Effector CD4-positive, alpha-beta T cell (primary cell): ENCODE data around the gene SFXN3.

Source experiments
- DNase-seq: peaks from one replicate; pipeline ENCODE4 v3.0.0-alpha.2; 2020

Gene SFXN3

GRCh38 chr10:101036726-101037125, 5.7 kb downstream of the SFXN3 start:
- DNase-seq, result no peak

- no peak for DNase-seq
Measured at GRCh38 chr10:101038484-101038883, 7.5 kb downstream of the SFXN3 start.

GRCh38 chr10:101040061-101040460, 9.0 kb downstream of the SFXN3 start:
- no peak for DNase-seq

- no peak for DNase-seq
Measured at GRCh38 chr10:101040851-101041250, 9.8 kb downstream of the SFXN3 start.

GRCh38 chr10:101041252-101041761, 10.3 kb downstream of the SFXN3 start:
- peak; percentile 65 for DNase-seq

- no peak for DNase-seq
Measured at GRCh38 chr10:101042118-101042517, 11.1 kb downstream of the SFXN3 start.

GRCh38 chr10:101042667-101043362, 11.8 kb downstream of the SFXN3 start:
- DNase-seq, result peak; percentile 64

- no peak for DNase-seq
Measured at GRCh38 chr10:101043363-101043707, 12.3 kb downstream of the SFXN3 start.

- no peak for DNase-seq
Measured at GRCh38 chr10:101044117-101044516, 13.1 kb downstream of the SFXN3 start.

GRCh38 chr10:101046332-101047238, 15.6 kb downstream of the SFXN3 start:
- no peak for DNase-seq

- DNase-seq, result no peak
Measured at GRCh38 chr10:101047268-101047667, 16.2 kb downstream of the SFXN3 start.

- DNase-seq, result no peak
Measured at GRCh38 chr10:101047961-101048892, 17.2 kb downstream of the SFXN3 start.

GRCh38 chr10:101050208-101051069, 19.4 kb downstream of the SFXN3 start:
- DNase-seq, result peak; percentile 69

GRCh38 chr10:101052285-101052684, 21.3 kb downstream of the SFXN3 start:
- DNase-seq, result no peak

GRCh38 chr10:101053516-101053915, 22.5 kb downstream of the SFXN3 start:
- DNase-seq, result no peak

- no peak for DNase-seq
Measured at GRCh38 chr10:101054351-101054750, 23.3 kb downstream of the SFXN3 start.

GRCh38 chr10:101054876-101055275, 23.8 kb downstream of the SFXN3 start:
- no peak for DNase-seq

- DNase-seq, result no peak
Measured at GRCh38 chr10:101055411-101055810, 24.4 kb downstream of the SFXN3 start.

- DNase-seq, result no peak
Measured at GRCh38 chr10:101056365-101057151, 25.5 kb downstream of the SFXN3 start.

- peak; percentile 89 for DNase-seq
Measured at GRCh38 chr10:101060036-101060950, 29.3 kb downstream of the SFXN3 start.
